Testis (tissue), 3 donors: ENCODE results near the gene EED. TPM values are rescaled to one million over a fixed set of nuclear protein-coding genes. Genes with fewer than 3 reads are reported as not detected.

ENCODE experiments used
- DNase-seq: peaks from one replicate; pipeline ENCODE4 v3.0.0-alpha.2; 2019
- H3K27ac ChIP-seq, 2 donors: fragments of 200-600 bp; sonication (generic); one replicate each; pipeline ENCODE4 v1.5.1; 2019
- H3K27me3 ChIP-seq: fragments of 200-600 bp; sonication (generic); one replicate; pipeline ENCODE4 v1.5.1; 2019
- H3K36me3 ChIP-seq: fragments of 200-600 bp; sonication (generic); one replicate; pipeline ENCODE4 v1.5.1; 2017; ENCODE audit warnings: low read depth; ENCODE audit errors: missing control alignments
- H3K4me1 ChIP-seq: fragments of 200-600 bp; sonication (generic); one replicate; pipeline ENCODE4 v1.5.1; 2019
- H3K4me3 ChIP-seq, 2 donors: fragments of 200-600 bp; sonication (generic); one replicate each; pipeline ENCODE4 v1.5.1; 2017 to 2019
- H3K9me3 ChIP-seq: fragments of 200-600 bp; sonication (generic); one replicate; pipeline ENCODE4 v1.5.1; 2017
- POLR2A ChIP-seq: fragments of 450-650 bp; IDR thresholded peaks from one replicate; pipeline ENCODE4 v1.6.1; 2017; ENCODE audit warnings: antibody characterized with exemption, mild to moderate bottlenecking, moderate library complexity
- WGBS, 2 donors: methylation state at CpG; one replicate each; pipeline ENCODE4 v1.1.5; 2018; 5-methylcytosine and 5-hydroxymethylcytosine counted together
- intact Hi-C: fragments of 100-400 bp; cut with DNase I; formaldehyde crosslinking; loops from one replicate; pipeline ENCODE4 v1.15.1; 2023; ENCODE audit warnings: low total_unique reads
- polyA plus RNA-seq: library from polyadenylated mRNA; stranded (reverse); fragments of 350-450 nt; fragmentation: Illumina TruSeq; extraction: RNeasy Lipid Tissue Mini Kit (QIAGEN cat#74804); gene quantifications from one replicate; pipeline ENCODE4 v1.2.3, GENCODE V29; 2014; ENCODE audit warnings: low read depth, low replicate concordance; ENCODE audit not compliant: insufficient read depth
- total RNA-seq, 2 donors: library from RNA; depleted of rRNA; stranded (reverse); fragments of >200 nt; gene quantifications; one replicate each; pipeline ENCODE4 v1.2.3, GENCODE V29; 2016
- TF ChIP-seq, protein P1 (sequence below), 3 experiments: fragments of 450-650 bp in 2 of 3; fragments of 200-600 bp in 1 of 3; sonication (generic) in 1 of 3; IDR thresholded peaks; one replicate each; pipeline ENCODE4 v1.5.1; 2016 to 2019; ENCODE audit warnings: antibody characterized with exemption in 3 of 3, mild to moderate bottlenecking in 2 of 3, moderate library complexity in 1 of 3

EED gene
- total and polyA plus RNA-seq, 3 donors from 2014 or later, result 19.0 to 38.0 (median 29.9) TPM

DNA sequence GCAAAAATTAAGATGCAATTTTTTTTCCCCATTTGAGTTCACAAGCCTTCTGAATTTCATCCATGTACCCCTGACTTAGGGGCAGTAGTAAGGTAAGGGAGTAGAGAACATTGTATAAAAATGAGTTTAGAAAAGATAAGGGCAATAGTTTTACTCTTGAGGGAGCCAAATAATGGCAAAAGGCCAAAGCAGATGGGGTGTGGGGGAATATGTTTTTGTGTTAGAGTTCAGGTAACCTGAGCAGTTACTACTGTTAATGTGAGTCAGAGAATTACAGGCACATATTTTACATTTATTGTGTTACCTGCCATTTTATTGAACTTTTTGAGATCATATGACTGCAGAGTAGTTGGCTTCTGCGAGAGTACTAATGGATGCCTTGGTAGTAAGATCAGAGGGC, 3.1 kb downstream of the EED start:
- no peak for DNase-seq
- intact Hi-C loops, result no loop called here
- Histone ChIP-seq H3K4me3 (no peak overlapping the region), H3K27ac (no peak overlapping the region), H3K4me1 (peaks cover 21% of the 10 kb centered on the region), H3K9me3 (no peaks in the 10 kb centered on the region), H3K36me3 (no peaks in the 10 kb centered on the region), H3K27me3 (no peaks in the 10 kb centered on the region)
- 69 to 80% methylated on average over 1 of the region's 1 CpG for WGBS, 2 donors
- TF ChIP-seq, protein P1, sequence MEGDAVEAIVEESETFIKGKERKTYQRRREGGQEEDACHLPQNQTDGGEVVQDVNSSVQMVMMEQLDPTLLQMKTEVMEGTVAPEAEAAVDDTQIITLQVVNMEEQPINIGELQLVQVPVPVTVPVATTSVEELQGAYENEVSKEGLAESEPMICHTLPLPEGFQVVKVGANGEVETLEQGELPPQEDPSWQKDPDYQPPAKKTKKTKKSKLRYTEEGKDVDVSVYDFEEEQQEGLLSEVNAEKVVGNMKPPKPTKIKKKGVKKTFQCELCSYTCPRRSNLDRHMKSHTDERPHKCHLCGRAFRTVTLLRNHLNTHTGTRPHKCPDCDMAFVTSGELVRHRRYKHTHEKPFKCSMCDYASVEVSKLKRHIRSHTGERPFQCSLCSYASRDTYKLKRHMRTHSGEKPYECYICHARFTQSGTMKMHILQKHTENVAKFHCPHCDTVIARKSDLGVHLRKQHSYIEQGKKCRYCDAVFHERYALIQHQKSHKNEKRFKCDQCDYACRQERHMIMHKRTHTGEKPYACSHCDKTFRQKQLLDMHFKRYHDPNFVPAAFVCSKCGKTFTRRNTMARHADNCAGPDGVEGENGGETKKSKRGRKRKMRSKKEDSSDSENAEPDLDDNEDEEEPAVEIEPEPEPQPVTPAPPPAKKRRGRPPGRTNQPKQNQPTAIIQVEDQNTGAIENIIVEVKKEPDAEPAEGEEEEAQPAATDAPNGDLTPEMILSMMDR (IDR thresholded peaks at IDR 0.05), result no peak
- TF ChIP-seq POLR2A, result no peak

GRCh38 chr11:86248609-86249008, 4.1 kb downstream of the EED start:
- WGBS, 2 donors, result 85 to 90% methylated on average over 4 of the region's 4 CpGs
- Histone ChIP-seq H3K4me1 (peaks cover 20% of the 10 kb centered on the region), H3K36me3 (no peaks in the 10 kb centered on the region), H3K27me3 (no peaks in the 10 kb centered on the region), H3K4me3 (no peak overlapping the region), H3K27ac (peak overlapping the region in 1 of 2 donors; percentile 53), H3K9me3 (no peaks in the 10 kb centered on the region)
- TF ChIP-seq POLR2A, result no peak
- TF ChIP-seq, protein P1 (IDR thresholded peaks at IDR 0.05), result no peak
- intact Hi-C loops, result no loop called here
- DNase-seq, result no peak

- H3K4me3 ChIP-seq, result no peak overlapping the region
- no peaks in the 10 kb centered on the region for H3K9me3 ChIP-seq
- no peak for TF ChIP-seq POLR2A
- TF ChIP-seq, protein P1 (IDR thresholded peaks at IDR 0.05), result no peak
- 37 to 45% methylated on average over 3 of the region's 3 CpGs for WGBS, 2 donors
- H3K27me3 ChIP-seq, result no peaks in the 10 kb centered on the region
- no peaks in the 10 kb centered on the region for H3K36me3 ChIP-seq
- H3K27ac ChIP-seq, result peak overlapping the region in 1 of 2 donors; percentile 53
- intact Hi-C loops, result no loop called here
- DNase-seq, result peak; percentile 24
- H3K4me1 ChIP-seq, result peaks cover 15% of the 10 kb centered on the region
Measured at GRCh38 chr11:86249307-86250098, 5.0 kb downstream of the EED start.

GRCh38 chr11:86251345-86251744, 6.8 kb downstream of the EED start:
- H3K4me3 ChIP-seq, result no peak overlapping the region
- no peaks in the 10 kb centered on the region for H3K27me3 ChIP-seq
- WGBS, 2 donors, result 52 to 69% methylated on average over 2 of the region's 2 CpGs
- no peak for DNase-seq
- TF ChIP-seq POLR2A, result no peak
- TF ChIP-seq, protein P1 (IDR thresholded peaks at IDR 0.05), result no peak
- no peak overlapping the region for H3K27ac ChIP-seq
- H3K36me3 ChIP-seq, result no peaks in the 10 kb centered on the region
- H3K9me3 ChIP-seq, result no peaks in the 10 kb centered on the region
- peaks cover 15% of the 10 kb centered on the region for H3K4me1 ChIP-seq
- intact Hi-C loops, result no loop called here

GRCh38 chr11:86255896-86256295, 11.3 kb downstream of the EED start:
- H3K4me1 ChIP-seq, result no peaks in the 10 kb centered on the region
- DNase-seq, result no peak
- no peaks in the 10 kb centered on the region for H3K9me3 ChIP-seq
- H3K4me3 ChIP-seq, result no peak overlapping the region
- 89 to 97% methylated on average over 1 of the region's 1 CpG for WGBS, 2 donors
- no peaks in the 10 kb centered on the region for H3K27me3 ChIP-seq
- no peak overlapping the region for H3K27ac ChIP-seq
- H3K36me3 ChIP-seq, result no peaks in the 10 kb centered on the region
- intact Hi-C loops, result no loop called here
- TF ChIP-seq, protein P1 (IDR thresholded peaks at IDR 0.05), result no peak
